GM12891 (cell line): ENCODE data around the gene SDCCAG8.

Experiments
- POLR2A ChIP-seq: IDR thresholded peaks from 2 replicates; pipeline ENCODE4 v1.6.1; 2011; ENCODE audit warnings: low read depth, low read length, control low read depth
- POLR2AphosphoS5 ChIP-seq: IDR thresholded peaks from 2 replicates; pipeline ENCODE4 v1.6.1; 2011; ENCODE audit warnings: low read depth, low read length, control low read depth

GRCh38 chr1:243543501-243543900 lies 287.7 kb downstream of the SDCCAG8 start:
- TF ChIP-seq POLR2A (no peak), POLR2AphosphoS5 (no peak)
